Cortex of kidney (tissue), 1 donor: Measurements from ENCODE around the gene PAX7.

Experiments
- DNase-seq: peaks from one replicate; lab custom pipeline; 2025; lab: John Stamatoyannopoulos, UW

PAX7 gene

GRCh38 chr1:18703041-18703621, 72.5 kb downstream of the PAX7 start:
- DNase-seq = no peak

- no peak for DNase-seq
These were observed 75.2 kb downstream of the PAX7 start for GRCh38 chr1:18705811-18706210.

GRCh38 chr1:18707696-18708257, 77.1 kb downstream of the PAX7 start:
- DNase-seq = no peak

GRCh38 chr1:18710002-18710401, 79.4 kb downstream of the PAX7 start:
- DNase-seq = no peak

GRCh38 chr1:18711003-18711402, 80.4 kb downstream of the PAX7 start:
- no peak for DNase-seq

- DNase-seq = no peak
These were observed 81.0 kb downstream of the PAX7 start for GRCh38 chr1:18711536-18712251.

GRCh38 chr1:18712252-18712600, 81.6 kb downstream of the PAX7 start:
- DNase-seq = no peak

GRCh38 chr1:18714404-18715175, 83.9 kb downstream of the PAX7 start:
- DNase-seq = no peak

GRCh38 chr1:18716112-18716784, 85.6 kb downstream of the PAX7 start:
- DNase-seq = no peak

GRCh38 chr1:18716785-18717678, 86.4 kb downstream of the PAX7 start:
- no peak for DNase-seq

- DNase-seq = no peak
These were observed 89.3 kb downstream of the PAX7 start for GRCh38 chr1:18719786-18720451.

GRCh38 chr1:18721041-18721440, 90.4 kb downstream of the PAX7 start:
- DNase-seq = no peak

GRCh38 chr1:18721776-18722175, 91.1 kb downstream of the PAX7 start:
- DNase-seq = no peak

GRCh38 chr1:18722270-18722669, 91.6 kb downstream of the PAX7 start:
- DNase-seq = no peak

- no peak for DNase-seq
These were observed 92.6 kb downstream of the PAX7 start for GRCh38 chr1:18723206-18723605.

GRCh38 chr1:18723701-18724411, 93.2 kb downstream of the PAX7 start:
- no peak for DNase-seq

GRCh38 chr1:18724801-18725200, 94.2 kb downstream of the PAX7 start:
- no peak for DNase-seq

- DNase-seq = no peak
These were observed 94.7 kb downstream of the PAX7 start for GRCh38 chr1:18725231-18725895.

- DNase-seq = no peak
These were observed 95.7 kb downstream of the PAX7 start for GRCh38 chr1:18726368-18726767.

GRCh38 chr1:18727956-18728355, 97.3 kb downstream of the PAX7 start:
- no peak for DNase-seq
